ENCODE measurements around the gene RAI14.
"Not testable (repeated sequence)": the region's sequence is repeated elsewhere in the genome, so short reads cannot be mapped to it uniquely, and the experiment has no call there.

The RAI14 gene

GRCh38 chr5:34770486-34770885 is 114.4 kb downstream of the RAI14 start:
- DNase-seq (ENCODE audit: low spot score), result no peak

DNA sequence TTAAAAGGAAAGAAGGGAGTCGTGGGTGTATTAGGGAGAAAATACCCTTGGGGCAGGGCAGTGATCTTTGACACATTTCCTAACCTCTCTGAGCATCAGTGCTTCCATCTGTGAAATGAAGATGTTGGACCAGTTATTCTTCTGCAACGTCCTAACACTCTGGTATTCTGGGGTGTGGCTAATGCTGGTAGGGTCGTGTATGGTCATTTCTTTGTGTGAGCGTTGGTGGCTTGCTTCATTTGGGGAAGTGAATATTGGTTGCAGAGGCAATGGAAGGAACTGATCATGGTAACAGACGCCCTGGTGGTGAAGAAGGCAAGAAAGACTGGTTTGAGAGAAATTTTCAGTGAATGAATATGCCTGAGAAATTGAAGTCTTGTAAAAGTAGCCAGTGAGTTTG is 114.9 kb downstream of the RAI14 start:
- no peak for DNase-seq (ENCODE audit: low spot score)

GRCh38 chr5:34772267-34773098 is 116.4 kb downstream of the RAI14 start:
- no peak for DNase-seq (ENCODE audit: low spot score)

- no peak for DNase-seq (ENCODE audit: low spot score)
Observed at GRCh38 chr5:34774139-34774538, 118.0 kb downstream of the RAI14 start.

DNA sequence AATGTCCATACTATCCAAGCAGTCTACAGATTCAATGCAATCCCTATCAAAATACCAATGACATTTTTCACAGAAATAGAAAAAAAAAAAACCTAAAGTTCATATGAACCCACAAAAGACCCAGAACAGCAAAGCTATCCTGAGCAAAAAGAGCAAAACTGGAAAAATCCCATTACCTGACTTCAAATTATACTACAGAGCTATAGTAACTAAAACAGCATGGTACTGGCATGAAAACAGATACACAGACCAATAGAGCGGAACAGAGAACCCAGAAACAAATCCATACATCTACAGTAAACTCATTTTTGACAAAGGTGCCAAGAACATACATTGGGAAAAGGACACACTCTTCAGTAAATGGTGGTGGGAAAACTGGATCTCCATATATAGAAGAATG is 118.5 kb downstream of the RAI14 start:
- DNase-seq (ENCODE audit: low spot score), result not testable (repeated sequence)

- DNase-seq (ENCODE audit: low spot score), result no peak
Observed at GRCh38 chr5:34775886-34776285, 119.8 kb downstream of the RAI14 start.

GRCh38 chr5:34778091-34778850 is 122.1 kb downstream of the RAI14 start:
- no peak for DNase-seq (ENCODE audit: low spot score)

- not testable (repeated sequence) for DNase-seq (ENCODE audit: low spot score)
Observed at GRCh38 chr5:34783892-34784291, 127.8 kb downstream of the RAI14 start.

GRCh38 chr5:34787035-34787434 is 130.9 kb downstream of the RAI14 start:
- DNase-seq (ENCODE audit: low spot score), result no peak

- no peak for DNase-seq (ENCODE audit: low spot score)
Observed at GRCh38 chr5:34789021-34789531, 132.9 kb downstream of the RAI14 start.

DNA sequence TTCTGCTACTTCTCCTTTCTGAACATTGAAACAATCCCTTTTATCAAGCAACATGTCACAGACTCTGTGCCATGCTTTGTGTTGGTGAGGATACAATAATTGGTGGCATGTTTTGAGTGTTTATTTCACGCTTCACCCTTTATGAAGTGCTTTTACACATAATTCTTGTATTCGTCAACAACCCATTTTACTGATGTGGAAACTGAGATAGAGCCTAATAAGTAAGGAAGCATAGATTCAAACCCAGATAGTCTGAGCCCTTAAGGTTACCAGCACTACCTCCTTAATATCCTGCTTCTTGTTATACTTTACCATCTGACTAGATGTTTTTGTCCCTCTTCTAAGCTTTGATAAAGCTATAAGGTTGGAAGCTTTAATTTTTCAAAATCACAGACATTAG is 133.5 kb downstream of the RAI14 start:
- DNase-seq (ENCODE audit: low spot score), result no peak

DNA sequence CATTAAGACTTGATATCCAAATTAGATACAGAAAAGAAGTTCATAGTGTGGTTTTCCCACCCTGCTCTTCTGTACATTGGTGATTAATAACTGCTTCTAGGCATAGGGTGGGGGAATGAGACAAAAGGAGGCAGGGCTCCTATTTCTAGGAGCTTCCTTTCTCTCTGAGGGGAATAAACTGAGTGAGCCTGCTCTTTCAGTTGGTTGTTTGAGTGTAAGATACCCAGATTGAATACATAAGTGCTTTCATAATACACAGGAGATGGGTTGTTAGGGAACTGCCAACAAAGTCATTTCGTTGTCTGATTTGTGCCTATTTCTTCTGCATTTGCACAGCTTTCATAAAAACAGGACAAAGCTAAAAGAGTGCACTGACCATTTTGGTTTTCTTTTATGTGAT is 133.9 kb downstream of the RAI14 start:
- DNase-seq (ENCODE audit: low spot score), result no peak

DNA sequence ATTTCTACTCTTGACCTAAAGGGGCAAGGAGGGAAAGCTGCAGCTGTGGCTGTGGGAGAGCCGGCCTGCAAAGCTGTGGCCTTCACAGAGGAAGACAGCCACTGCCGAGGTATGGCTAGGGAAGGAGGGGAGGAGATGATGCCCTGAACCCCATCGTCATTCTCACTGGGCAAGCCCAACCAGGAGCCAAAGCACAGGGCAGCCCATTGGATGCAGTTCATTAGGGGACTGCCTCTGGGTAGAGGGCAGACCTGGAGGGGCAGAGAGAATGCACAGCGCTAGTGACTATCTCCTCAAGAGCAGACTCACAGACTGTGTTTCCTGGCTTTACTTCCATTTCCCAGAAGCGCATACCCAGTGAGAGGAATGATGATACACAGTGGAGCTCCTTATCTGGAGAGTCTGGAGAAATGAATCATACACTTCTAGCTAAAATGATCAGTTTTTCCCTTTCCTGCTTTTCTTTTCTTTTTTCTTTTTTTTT is 135.7 kb downstream of the RAI14 start:
- no peak for DNase-seq (ENCODE audit: low spot score)

GRCh38 chr5:34802834-34803563 is 146.9 kb downstream of the RAI14 start:
- DNase-seq (ENCODE audit: low spot score), result no peak

DNA sequence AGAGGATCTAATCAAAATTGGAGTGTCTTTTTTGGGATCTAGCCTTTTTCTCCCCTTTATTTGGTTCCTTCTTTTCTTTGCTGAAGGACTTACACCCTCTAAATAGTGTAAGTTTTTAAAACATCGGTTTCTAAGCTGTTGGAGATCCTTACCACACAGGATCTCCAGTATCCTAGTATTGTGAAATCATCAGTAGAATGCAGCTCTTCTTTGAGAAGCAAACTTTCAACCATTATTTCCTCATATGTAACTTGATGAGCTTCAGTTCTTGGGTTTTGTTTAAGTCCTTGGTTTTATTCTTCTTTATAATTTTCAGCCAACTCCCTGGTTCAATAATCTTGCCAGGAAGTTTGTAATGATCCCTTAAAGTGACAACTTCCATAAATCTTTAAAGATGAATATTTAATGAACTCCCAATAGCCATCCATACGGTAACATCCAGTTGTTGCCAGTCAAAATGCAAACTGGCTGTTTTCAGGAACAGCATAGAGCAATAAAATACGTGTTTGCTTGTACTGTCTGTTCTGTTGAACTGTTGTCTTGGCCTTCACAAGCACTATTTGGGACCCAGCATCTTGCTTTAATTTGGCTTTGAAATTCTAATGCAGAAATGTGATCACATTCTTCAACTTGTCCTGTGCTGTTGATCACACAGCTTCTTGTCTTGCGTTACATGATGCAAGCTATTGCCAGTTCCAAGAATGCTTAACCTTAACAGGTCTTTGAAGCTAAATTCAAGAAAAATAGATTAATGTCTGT is 148.0 kb downstream of the RAI14 start:
- DNase-seq (ENCODE audit: low spot score), result no peak

GRCh38 chr5:34804913-34805312 is 148.8 kb downstream of the RAI14 start:
- no peak for DNase-seq (ENCODE audit: low spot score)

DNA sequence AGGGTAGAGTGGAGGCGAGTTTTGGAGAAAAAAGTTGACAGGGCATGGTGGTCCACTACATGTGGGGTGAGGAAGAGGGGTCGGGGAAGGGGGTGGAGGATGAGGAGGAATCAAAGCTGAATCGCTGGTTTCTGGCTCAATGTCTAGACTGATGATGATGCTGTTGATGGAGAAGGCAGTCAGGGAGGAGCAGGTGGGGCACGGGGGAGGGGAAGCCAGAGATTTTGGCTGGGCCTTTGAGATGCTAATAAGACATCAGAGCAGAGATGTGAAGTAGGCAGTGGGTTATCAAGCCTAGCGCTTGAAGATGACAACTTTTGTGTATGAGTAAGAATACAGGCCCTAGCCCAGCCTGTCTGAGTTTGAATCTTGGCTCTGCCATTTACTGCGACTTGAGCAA is 150.4 kb downstream of the RAI14 start:
- DNase-seq (ENCODE audit: low spot score), result no peak

- no peak for DNase-seq (ENCODE audit: low spot score)
Observed at GRCh38 chr5:34811706-34812105, 155.6 kb downstream of the RAI14 start.

GRCh38 chr5:34813509-34813908 is 157.4 kb downstream of the RAI14 start:
- DNase-seq (ENCODE audit: low spot score), result no peak

GRCh38 chr5:34817558-34818351 is 161.6 kb downstream of the RAI14 start:
- DNase-seq (ENCODE audit: low spot score), result no peak

DNA sequence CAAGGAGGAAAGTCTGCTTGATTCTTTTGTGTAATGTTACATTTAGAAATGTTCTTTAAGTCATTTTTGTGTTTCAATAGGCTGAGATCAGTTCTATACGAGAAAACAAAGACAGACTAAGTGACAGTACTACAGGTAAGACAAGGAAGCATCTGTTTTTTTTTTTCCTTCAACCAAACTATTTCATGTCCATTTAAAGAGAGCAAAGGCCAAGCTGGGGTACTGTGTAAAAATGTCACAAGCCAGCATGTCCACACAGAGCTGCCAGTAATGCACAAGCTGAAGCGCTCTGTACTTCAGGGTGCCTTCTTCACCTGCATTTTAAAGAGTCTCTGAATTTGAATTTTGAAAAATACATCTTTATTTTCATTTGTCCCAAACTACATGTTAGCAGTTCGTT is 162.6 kb downstream of the RAI14 start:
- no peak for DNase-seq (ENCODE audit: low spot score)

All from HuH-7.5 (cell line).